WTC11 (cell line): ENCODE data around the gene MOB2. TPM values are rescaled to one million over a fixed set of nuclear protein-coding genes. Genes with fewer than 3 reads are reported as not detected.

ENCODE experiments used
- ATAC-seq: fragments of 200-7000 bp; cut with Tn5 transposase; 2 replicates; pipeline ENCODE4 v1.10.0; 2021; ENCODE audit warnings: mild to moderate bottlenecking, moderate library complexity
- CTCF ChIA-PET: fragments of 300-600 bp; sonication (Branson Sonifier 250); formaldehyde crosslinking; loops from one replicate; lab custom pipeline; 2021; ENCODE audit warnings: antibody characterized with exemption; lab: Charles Lee
- POLR2A ChIA-PET: fragments of 350-600 bp; sonication (Branson Sonifier 250); formaldehyde crosslinking; loops from one replicate; lab custom pipeline; 2021; ENCODE audit warnings: antibody characterized with exemption; lab: Charles Lee
- DNase-seq: peaks from one replicate; pipeline ENCODE4 v3.0.0; 2021; ENCODE audit warnings: low spot score
- H3K27ac Mint-ChIP-seq: 2 replicates; pipeline ENCODE4 v1.8.0; 2021; ENCODE audit warnings: mixed read lengths
- H3K27me3 Mint-ChIP-seq: 2 replicates; pipeline ENCODE4 v1.8.0; 2021; ENCODE audit warnings: low read depth, mild to moderate bottlenecking, moderate library complexity, mixed read lengths
- H3K36me3 Mint-ChIP-seq: 2 replicates; pipeline ENCODE4 v1.8.0; 2021; ENCODE audit warnings: mixed read lengths
- H3K4me1 Mint-ChIP-seq: 2 replicates; pipeline ENCODE4 v1.8.0; 2022; ENCODE audit warnings: mixed read lengths
- H3K4me3 Mint-ChIP-seq: 2 replicates; pipeline ENCODE4 v1.8.0; 2021; ENCODE audit warnings: mild to moderate bottlenecking, moderate library complexity, mixed read lengths
- H3K9me3 Mint-ChIP-seq: 2 replicates; pipeline ENCODE4 v1.8.0; 2021; ENCODE audit warnings: mixed read lengths
- ATF1 ChIP-seq: sonication (generic); formaldehyde crosslinking; IDR thresholded peaks from 2 replicates; pipeline ENCODE4 v1.8.1; 2023; ENCODE audit warnings: mild to moderate bottlenecking, moderate library complexity, missing genetic modification reagents
- CBFB ChIP-seq: sonication (generic); formaldehyde crosslinking; IDR thresholded peaks from 2 replicates; pipeline ENCODE4 v1.8.1; 2022; ENCODE audit warnings: mild to moderate bottlenecking, low read depth, missing genetic modification reagents
- CREM ChIP-seq: sonication (generic); formaldehyde crosslinking; IDR thresholded peaks from 2 replicates; pipeline ENCODE4 v1.8.1; 2022; ENCODE audit warnings: mild to moderate bottlenecking, missing genetic modification reagents, moderate library complexity
- FOXP4 ChIP-seq: sonication (generic); formaldehyde crosslinking; IDR thresholded peaks from 2 replicates; pipeline ENCODE4 v1.8.0; 2022; ENCODE audit warnings: mild to moderate bottlenecking, missing genetic modification reagents
- GTF2I ChIP-seq: fragments of 250-450 bp; sonication (Bioruptor Pico); conservative IDR thresholded peaks from 2 replicates; pipeline ENCODE4 v1.4.0; 2021; ENCODE audit warnings: mild to moderate bottlenecking
- HMGA2 ChIP-seq: fragments of 250-450 bp; sonication (Bioruptor Pico); IDR thresholded peaks from 2 replicates; pipeline ENCODE4 v1.4.0; 2021; ENCODE audit warnings: mild to moderate bottlenecking, moderate library complexity
- IRF1 ChIP-seq: sonication (generic); formaldehyde crosslinking; IDR thresholded peaks from 2 replicates; pipeline ENCODE4 v1.8.0; 2023; ENCODE audit warnings: missing genetic modification reagents
- MAX ChIP-seq: sonication (generic); formaldehyde crosslinking; IDR thresholded peaks from 2 replicates; pipeline ENCODE4 v1.8.0; 2022; ENCODE audit warnings: mild to moderate bottlenecking, missing genetic modification reagents
- MXD4 ChIP-seq: fragments of 250-450 bp; sonication (Bioruptor Pico); IDR thresholded peaks from 2 replicates; pipeline ENCODE4 v1.8.0; 2021; ENCODE audit warnings: mild to moderate bottlenecking, moderate library complexity, borderline replicate concordance
- NFYB ChIP-seq: sonication (generic); formaldehyde crosslinking; conservative IDR thresholded peaks from 2 replicates; pipeline ENCODE4 v1.8.0; 2022; ENCODE audit warnings: low read depth, missing genetic modification reagents
- OVOL2 ChIP-seq: fragments of 250-450 bp; sonication (Bioruptor Pico); IDR thresholded peaks from 2 replicates; pipeline ENCODE4 v1.9.0; 2021; ENCODE audit warnings: mild to moderate bottlenecking, borderline replicate concordance
- PRDM15 ChIP-seq: sonication (generic); formaldehyde crosslinking; IDR thresholded peaks from 2 replicates; pipeline ENCODE4 v1.8.0; 2022; ENCODE audit warnings: missing genetic modification reagents
- RELA ChIP-seq: sonication (generic); formaldehyde crosslinking; IDR thresholded peaks from 2 replicates; pipeline ENCODE4 v1.8.1; 2022; ENCODE audit warnings: missing genetic modification reagents, mild to moderate bottlenecking, borderline replicate concordance
- SMAD4 ChIP-seq: sonication (generic); formaldehyde crosslinking; IDR thresholded peaks from 2 replicates; pipeline ENCODE4 v1.8.0; 2022; ENCODE audit warnings: mild to moderate bottlenecking, missing genetic modification reagents
- TCF7 ChIP-seq: sonication (generic); formaldehyde crosslinking; IDR thresholded peaks from 2 replicates; pipeline ENCODE4 v1.8.0; 2022; ENCODE audit warnings: mild to moderate bottlenecking, low read depth, missing genetic modification reagents, moderate library complexity
- USF2 ChIP-seq: sonication (generic); formaldehyde crosslinking; IDR thresholded peaks from 2 replicates; pipeline ENCODE4 v1.8.1; 2023; ENCODE audit warnings: mild to moderate bottlenecking, missing genetic modification reagents, moderate library complexity
- ZBTB21 ChIP-seq: sonication (generic); formaldehyde crosslinking; IDR thresholded peaks from 2 replicates; pipeline ENCODE4 v1.8.1; 2023; ENCODE audit warnings: mild to moderate bottlenecking, missing genetic modification reagents, borderline replicate concordance
- ZBTB43 ChIP-seq: sonication (generic); formaldehyde crosslinking; IDR thresholded peaks from 2 replicates; pipeline ENCODE4 v1.8.1; 2023; ENCODE audit warnings: mild to moderate bottlenecking, missing genetic modification reagents
- ZNF121 ChIP-seq: sonication (generic); formaldehyde crosslinking; IDR thresholded peaks from 2 replicates; pipeline ENCODE4 v1.8.0; 2023; ENCODE audit warnings: missing genetic modification reagents
- ZNF138 ChIP-seq: sonication (generic); formaldehyde crosslinking; conservative IDR thresholded peaks from 2 replicates; pipeline ENCODE4 v1.8.1; 2022; ENCODE audit warnings: mild to moderate bottlenecking, moderate library complexity, missing genetic modification reagents
- ZNF219 ChIP-seq: sonication (generic); formaldehyde crosslinking; IDR thresholded peaks from 2 replicates; pipeline ENCODE4 v1.8.0; 2023; ENCODE audit warnings: missing genetic modification reagents, mild to moderate bottlenecking, borderline replicate concordance
- ZNF232 ChIP-seq: sonication (generic); formaldehyde crosslinking; IDR thresholded peaks from 2 replicates; pipeline ENCODE4 v1.8.0; 2022; ENCODE audit warnings: mild to moderate bottlenecking, missing genetic modification reagents
- ZNF425 ChIP-seq: fragments of 250-450 bp; sonication (Bioruptor Pico); conservative IDR thresholded peaks from 2 replicates; pipeline ENCODE4 v1.9.0; 2021; ENCODE audit warnings: mild to moderate bottlenecking
- total RNA-seq: library from RNA; stranded (reverse); gene quantifications from 3 replicates; pipeline ENCODE4 v1.2.3, GENCODE V29; 2021

The MOB2 gene
- total RNA-seq, 1 experiment from 2014 or later = 21.7 TPM

- ATAC-seq = no peak
- peaks cover 8% of the 10 kb centered on the region for H3K4me1 Mint-ChIP-seq
- CTCF ChIA-PET = interaction anchor here (0.5 to 1.7 kb wide), 42 partner anchors 9 to 655 kb away, joined by 3 to 16 read pairs (median 4); partner anchors contain the start of genes BRSK2 and MOB2
These were observed 18.2 kb upstream of the MOB2 start for GRCh38 chr11:1504581-1505290.

GRCh38 chr11:1504138-1504537 is 17.6 kb upstream of the MOB2 start:
- DNase-seq = no peak

More at GRCh38 chr11:1504581-1505290, 18.2 kb upstream of the MOB2 start:
- POLR2A ChIA-PET = no interaction called here
- H3K27ac Mint-ChIP-seq = no peak overlapping the region
- H3K36me3 Mint-ChIP-seq = peaks cover 3% of the 10 kb centered on the region; the same call in 1 of the 2 replicates
- no peaks in the 10 kb centered on the region for H3K27me3 Mint-ChIP-seq
- no peak overlapping the region for H3K4me3 Mint-ChIP-seq
- TF ChIP-seq ATF1 (no peak), GTF2I (CRISPR knock-in tag) (no peak), ZNF138 (CRISPR knock-in tag) (no peak), ZNF121 (CRISPR knock-in tag) (no peak), MXD4 (CRISPR knock-in tag) (no peak), FOXP4 (CRISPR knock-in tag) (no peak), ZNF219 (CRISPR knock-in tag) (no peak), HMGA2 (CRISPR knock-in tag) (no peak), CBFB (CRISPR knock-in tag) (no peak), ZBTB21 (CRISPR knock-in tag) (no peak), OVOL2 (CRISPR knock-in tag) (no peak), IRF1 (CRISPR knock-in tag) (no peak), ZNF425 (no peak), TCF7 (CRISPR knock-in tag) (no peak)
- H3K9me3 Mint-ChIP-seq = peaks cover 3% of the 10 kb centered on the region; the same call in 1 of the 2 replicates
- no peak for DNase-seq

More at GRCh38 chr11:1504138-1504537, 17.6 kb upstream of the MOB2 start:
- TF ChIP-seq PRDM15 (CRISPR knock-in tag) (no peak), CREM (CRISPR knock-in tag) (no peak), ZNF232 (CRISPR knock-in tag) (no peak), MAX (CRISPR knock-in tag) (no peak), RELA (no peak), USF2 (CRISPR knock-in tag) (no peak), NFYB (no peak), SMAD4 (CRISPR knock-in tag) (no peak), ZBTB43 (no peak), ZNF219 (CRISPR knock-in tag) (no peak)
- Mint-ChIP-seq H3K4me1 (peaks cover 4% of the 10 kb centered on the region), H3K9me3 (peaks cover 5% of the 10 kb centered on the region), H3K4me3 (no peak overlapping the region), H3K27me3 (no peaks in the 10 kb centered on the region), H3K36me3 (peaks cover 6% of the 10 kb centered on the region), H3K27ac (no peak overlapping the region)
- CTCF ChIA-PET = interaction anchor here (0.7 to 1.7 kb wide), 4 partner anchors 18 to 149 kb away, joined by 3 to 8 read pairs (median 6); partner anchors contain the start of gene MOB2
- ATAC-seq = no peak
- POLR2A ChIA-PET = no interaction called here
